Measurements from ENCODE around the gene RAD23B.
"Not testable (repeated sequence)": the region's sequence is repeated elsewhere in the genome, so short reads cannot be mapped to it uniquely, and the experiment has no call there.

Gene RAD23B

DNA sequence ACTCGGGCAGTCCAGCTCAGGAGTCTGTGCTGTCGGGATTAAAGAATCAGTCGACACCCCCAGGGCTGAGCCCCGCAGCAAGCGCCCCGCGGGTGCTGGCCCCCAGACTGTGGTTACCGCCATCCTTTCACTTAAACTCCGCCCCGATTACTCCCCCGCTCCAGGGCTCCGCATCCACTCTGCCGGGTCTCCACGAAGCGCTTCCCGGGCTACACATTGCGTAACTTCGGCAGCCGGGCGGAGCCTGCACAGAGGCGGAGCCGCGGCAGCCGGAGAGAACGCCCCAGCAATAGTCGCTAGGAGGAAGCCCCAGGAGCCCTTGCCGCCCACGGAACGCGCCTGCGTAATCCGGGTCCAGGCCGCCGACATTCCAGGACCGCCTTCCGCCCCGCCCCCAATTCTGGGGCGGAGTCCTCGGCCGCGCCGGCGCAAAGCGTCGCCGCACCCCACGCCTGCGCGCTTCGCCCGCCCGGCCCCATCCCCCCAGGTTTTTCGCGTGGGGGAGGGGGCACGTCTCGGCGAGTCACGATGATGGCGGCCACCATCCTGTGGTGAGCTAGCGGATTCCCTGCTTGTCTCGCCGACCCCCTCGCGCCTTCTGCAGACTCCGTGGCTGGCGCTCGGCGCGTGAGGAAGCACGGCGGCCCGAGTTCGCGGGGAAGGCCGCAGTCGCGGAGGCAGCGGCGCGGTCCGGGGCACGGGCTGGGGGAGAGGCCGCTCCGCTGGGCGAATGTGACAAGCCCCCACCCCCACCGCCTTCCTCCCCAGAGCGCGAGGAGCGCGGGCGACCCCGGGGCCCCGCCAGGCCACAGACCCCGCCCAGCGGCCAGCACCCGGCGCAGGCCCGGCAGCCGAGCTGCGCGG lies at the start of gene RAD23B:
TSS of gene RAD23B (plus strand) at position 521 of the 864 bp plus-strand sequence. CDS start 351 bp downstream, outside the sequence.
- DNase-seq (ENCODE audit: low read depth in 2 of 2), result peak; percentile 97 to 99

DNA sequence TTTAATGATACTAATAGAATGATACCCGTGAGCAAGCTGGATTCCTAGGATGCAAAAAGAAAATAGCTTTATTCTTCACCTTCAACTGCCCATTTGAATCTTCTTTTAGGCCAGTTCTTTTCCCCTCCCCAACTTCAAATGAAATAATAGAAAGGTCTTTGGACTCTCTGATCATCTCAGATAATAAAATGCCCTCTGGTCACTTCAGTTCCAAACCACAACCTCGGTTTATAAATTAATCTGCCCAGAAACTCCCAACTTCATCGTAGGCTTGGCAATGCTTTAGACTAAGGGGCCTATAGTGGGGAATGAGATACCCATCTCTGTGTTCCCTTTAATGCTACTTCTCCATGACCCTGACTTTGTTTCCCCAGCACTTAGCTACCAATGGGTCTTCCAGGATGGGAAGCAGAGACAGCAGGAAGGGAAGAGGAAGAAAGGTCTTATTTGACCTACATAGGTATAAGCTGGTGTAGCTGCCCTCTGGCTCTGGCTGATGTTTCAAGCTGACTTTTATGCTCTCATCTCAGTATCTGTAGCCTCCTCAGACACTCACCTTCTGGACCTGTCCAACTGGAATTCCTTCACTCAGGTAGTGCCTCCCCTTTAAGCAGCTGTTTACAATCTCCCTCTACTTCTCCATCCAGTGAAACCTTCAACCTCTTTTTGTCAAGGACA lies 47.2 kb upstream of the RAD23B start:
- DNase-seq (ENCODE audit: low read depth in 2 of 2), result no peak

DNA sequence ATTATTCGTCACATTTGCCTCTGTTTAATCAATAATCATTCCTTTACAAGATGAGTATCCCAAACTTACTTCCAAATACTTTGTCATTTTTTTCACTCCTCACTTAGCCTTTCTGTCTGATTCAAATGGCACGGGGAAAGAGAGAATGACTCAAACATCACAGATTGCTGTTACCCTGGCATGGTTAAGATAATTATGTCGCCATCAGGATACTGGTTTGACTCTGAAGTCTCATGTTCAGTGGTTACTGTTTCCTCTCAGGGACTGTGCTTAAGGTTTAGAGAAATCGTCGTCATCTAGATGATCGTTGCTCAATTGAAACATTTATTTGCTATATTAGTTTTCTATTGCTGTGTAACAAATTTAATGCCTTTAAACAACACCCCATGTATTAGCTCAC lies 45.2 kb upstream of the RAD23B start:
- no peak for DNase-seq (ENCODE audit: low read depth in 2 of 2)

DNA sequence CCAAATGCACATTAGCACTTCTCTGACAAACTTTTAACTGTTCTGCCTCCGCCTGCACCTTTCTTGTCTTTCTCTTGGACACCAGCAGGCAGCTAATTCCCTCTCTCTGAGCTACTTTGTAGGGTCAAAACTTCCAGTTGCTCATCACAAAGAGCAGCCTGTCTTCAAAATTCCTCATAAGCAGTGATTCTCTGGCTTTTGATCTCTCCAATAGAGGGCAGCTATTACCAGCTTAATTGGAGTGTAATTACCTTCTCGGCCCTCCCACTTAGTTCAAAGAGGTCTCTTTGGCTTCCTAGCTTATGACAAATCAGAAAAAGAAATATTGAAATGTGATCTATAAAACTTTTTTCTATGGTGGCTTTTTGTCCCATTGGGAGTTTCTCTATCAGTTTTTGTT lies 43.6 kb upstream of the RAD23B start:
- DNase-seq (ENCODE audit: low read depth in 2 of 2), result no peak

DNA sequence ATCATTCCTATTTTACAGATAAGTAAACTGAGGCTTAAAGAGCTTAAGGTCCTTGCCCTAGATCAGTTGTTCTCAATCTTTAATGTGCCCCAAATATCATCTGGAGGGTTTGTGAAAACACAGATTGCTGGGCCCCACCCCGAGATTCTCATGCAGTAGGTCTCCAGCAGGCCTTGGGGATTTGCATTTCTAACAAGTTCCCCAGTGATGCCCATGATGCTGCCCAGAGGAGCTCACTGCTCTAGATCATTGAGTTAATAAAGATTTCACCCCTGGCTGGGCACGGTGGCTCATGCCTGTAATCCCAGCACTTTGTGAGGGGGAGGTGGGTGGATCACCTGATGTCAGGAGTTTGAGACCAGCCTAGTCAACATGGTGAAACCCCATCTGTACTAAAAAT lies 42.8 kb upstream of the RAD23B start:
- DNase-seq (ENCODE audit: low read depth in 2 of 2), result no peak

- DNase-seq (ENCODE audit: low read depth in 2 of 2), result no peak
Observed at GRCh38 chr9:107242073-107243030, 40.7 kb upstream of the RAD23B start.

- DNase-seq (ENCODE audit: low read depth in 2 of 2), result peak in 1 of 2 donors; percentile 28
Observed at GRCh38 chr9:107243742-107244141, 39.3 kb upstream of the RAD23B start.

DNA sequence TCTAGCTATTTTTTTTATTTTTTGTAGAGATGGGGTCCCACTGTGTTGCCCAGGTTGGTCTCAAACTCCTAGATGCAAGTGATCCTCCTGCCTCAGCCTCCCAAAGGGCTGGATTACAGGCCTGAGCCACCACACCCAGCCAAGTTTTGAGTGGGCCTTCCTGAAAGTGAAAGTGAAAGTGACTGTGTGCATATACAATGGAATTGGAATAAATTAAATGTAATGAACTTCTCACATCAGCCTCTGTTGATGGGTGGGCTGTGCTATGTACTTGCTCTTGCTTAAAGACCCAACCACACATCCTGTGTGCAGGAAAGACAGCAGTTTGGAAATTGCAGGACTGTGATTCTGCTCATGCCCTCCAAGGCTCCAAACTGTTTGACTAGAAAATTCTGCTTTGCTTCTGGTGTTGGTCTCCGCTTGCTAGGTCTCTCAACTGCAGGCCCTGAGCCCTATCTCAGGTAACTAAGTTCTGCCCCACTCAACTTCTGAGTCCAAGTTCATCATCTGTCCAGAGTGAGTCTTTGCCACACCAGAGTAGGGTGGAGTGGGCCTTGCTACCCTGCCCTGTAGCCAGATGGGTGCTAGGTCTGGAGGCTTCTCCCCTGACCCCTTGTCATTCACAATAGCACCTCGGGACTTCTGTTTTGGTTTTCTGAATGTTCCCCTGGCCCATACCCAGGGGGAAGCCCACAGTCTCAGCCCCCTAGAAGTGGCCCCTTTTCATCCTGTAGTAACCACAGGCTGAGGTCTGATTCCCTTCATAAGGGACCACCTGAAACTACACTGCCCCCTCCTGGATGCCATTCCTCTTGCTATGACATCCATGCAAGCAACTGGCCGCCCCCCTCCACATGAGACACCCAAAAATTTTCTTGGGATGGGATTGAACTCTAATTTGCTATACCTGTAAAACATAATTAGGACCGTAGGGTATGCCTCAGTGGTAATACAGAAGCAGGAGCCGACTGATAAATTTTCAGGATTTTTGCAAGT lies 36.5 kb upstream of the RAD23B start:
- DNase-seq (ENCODE audit: low read depth in 2 of 2), result no peak

DNA sequence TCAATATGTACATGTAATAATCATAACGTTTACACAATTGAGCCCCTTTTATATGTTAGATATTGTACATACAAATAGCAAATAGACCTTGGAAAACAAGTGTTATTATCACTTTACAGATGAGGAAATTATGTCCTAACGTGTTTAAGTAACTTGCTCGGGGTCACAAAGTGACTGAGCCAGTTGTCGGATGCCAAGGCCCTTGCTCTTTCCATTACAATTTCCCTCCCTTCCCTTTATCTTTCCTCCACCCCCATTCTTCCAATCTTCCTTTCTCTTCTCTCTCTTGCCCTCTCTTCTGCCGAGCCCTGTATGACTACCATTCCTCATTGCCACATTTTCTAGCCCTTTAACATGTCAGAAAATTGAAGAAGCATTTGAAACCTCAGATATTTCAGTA lies 34.4 kb upstream of the RAD23B start:
- DNase-seq (ENCODE audit: low read depth in 2 of 2), result no peak

DNA sequence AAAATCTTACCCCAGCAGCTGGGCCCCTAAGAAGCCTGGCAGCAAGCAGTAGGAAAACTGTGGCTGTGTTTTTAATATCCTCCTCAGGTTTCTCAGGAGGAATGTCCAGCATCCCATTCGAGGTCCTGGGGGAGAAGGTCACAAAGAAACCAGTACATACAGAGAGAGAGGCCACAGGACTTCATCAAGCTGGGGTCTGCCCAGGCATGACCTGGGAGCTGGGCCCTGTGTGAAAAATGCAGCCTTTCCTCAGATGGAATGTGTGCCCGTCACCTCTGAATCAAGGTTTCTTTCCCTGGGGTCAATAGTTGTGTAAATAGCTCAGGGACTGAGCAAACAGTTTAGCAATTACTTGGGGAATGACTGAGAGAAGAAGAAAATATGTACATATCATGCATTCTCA lies 33.9 kb upstream of the RAD23B start:
- no peak for DNase-seq (ENCODE audit: low read depth in 2 of 2)

GRCh38 chr9:107249665-107250285 lies 33.3 kb upstream of the RAD23B start:
- no peak for DNase-seq (ENCODE audit: low read depth in 2 of 2)

DNA sequence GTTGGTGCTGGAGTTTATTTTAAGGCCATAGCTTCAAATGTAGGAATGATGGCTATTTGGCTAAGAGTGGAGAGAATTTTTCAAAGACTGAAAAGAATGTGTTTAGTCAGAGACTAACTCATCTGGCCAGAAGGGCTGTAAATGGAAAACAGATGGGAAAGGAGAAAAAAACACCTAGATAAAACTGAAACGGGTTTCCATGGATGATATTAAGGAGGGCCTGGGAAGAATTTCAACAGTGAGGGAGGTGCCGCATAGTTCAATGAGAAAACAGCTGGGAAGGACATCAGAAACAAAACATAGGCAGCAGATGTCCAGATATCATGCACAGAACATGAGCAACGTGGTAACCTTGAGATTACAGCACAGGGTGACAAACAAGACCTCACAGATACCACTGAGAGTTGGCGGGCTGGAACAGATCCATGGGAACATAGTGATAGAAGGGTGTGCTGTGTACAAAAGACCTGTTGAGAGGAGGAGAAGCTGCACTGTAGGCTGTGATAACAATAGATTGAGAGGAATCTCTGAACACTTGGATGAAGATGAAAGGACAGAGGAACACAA lies 31.2 kb upstream of the RAD23B start:
- no peak for DNase-seq (ENCODE audit: low read depth in 2 of 2)

- no peak for DNase-seq (ENCODE audit: low read depth in 2 of 2)
Observed at GRCh38 chr9:107258919-107259318, 24.2 kb upstream of the RAD23B start.

DNA sequence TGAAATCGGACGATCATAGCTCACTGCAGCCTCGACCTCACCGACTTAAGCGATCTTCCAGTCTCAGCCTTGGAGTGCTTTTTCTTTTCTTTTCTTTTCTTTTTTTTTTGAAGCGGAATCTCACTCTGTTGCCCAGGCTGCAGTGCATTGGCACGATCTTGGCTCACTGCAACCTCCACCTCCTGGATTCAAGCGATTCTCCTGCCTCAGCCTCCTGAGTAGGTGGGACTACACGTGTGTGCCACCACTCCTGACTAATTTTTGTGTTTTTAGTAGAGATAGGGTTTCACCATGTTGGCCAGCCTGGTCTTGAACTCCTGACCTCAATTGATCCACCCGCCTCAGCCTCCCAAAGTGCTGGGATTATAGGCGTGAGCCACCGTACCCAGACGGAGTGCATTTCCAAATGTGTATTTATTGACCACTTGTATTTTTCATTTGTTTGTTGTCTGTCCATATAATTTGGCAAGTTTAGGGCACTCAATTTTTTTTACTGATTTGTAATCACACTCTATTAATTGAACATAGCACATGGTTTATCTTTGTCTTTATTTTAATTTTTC lies 23.2 kb upstream of the RAD23B start:
- DNase-seq (ENCODE audit: low read depth in 2 of 2), result not testable (repeated sequence)

GRCh38 chr9:107260437-107261081 lies 22.5 kb upstream of the RAD23B start:
- no peak for DNase-seq (ENCODE audit: low read depth in 2 of 2)

DNA sequence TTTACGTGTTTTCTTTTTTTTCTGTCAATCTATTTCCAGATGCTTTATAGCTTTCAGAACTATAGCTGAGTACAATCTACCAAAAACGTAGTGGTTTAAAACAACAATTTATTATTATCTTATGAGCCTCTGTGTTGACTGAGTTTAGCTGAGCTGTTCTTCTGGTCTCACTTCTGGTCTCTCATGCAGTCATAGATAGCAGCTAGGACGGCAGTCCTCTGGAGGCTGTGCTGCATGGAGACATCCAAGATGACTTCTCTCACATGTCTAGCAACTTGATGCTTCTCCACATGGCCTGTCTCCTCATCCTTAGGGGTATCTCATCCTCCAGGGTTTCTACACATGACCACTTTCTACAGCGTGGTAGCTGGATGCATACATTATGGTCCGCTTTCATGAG lies 22.0 kb upstream of the RAD23B start:
- no peak for DNase-seq (ENCODE audit: low read depth in 2 of 2)

DNA sequence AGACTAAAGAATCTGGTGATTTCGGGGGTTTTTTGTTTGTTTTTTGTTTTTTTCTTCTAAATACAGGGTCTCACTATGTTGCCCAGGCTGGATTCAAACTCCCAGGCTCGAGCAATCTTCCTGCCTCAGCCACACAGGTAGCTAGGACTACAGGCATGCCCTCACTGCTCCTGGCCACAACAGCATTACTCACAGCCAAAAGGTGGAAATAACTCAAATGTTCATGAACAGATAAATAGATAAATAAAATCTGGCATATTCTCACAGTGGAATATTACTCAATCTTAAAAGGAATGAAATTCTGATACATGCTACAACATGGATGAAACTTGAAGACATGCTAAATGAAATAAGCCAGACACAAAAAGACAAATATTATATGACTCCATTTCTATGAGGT lies 19.8 kb upstream of the RAD23B start:
- no peak for DNase-seq (ENCODE audit: low read depth in 2 of 2)

GRCh38 chr9:107266624-107267368 lies 16.3 kb upstream of the RAD23B start:
- no peak for DNase-seq (ENCODE audit: low read depth in 2 of 2)

Data from activated CD4-positive, alpha-beta T cell treated with anti-CD3 and anti-CD28 coated beads for 24 hours (primary cell).